CD4-positive, alpha-beta T cell treated with Interleukin-6 at 100 ng/mL for 8 hours (primary cell): ENCODE results near the gene PDE4D.
A peak's percentile ranks its signal among the peaks of the same experiment; 100 is the strongest.

Experiments used
- DNase-seq: peaks from one replicate; pipeline ENCODE4 v3.0.0-alpha.2; 2020; ENCODE audit warnings: mixed read lengths, low spot score

PDE4D gene

GRCh38 chr5:59173578-59173977 lies 719.9 kb downstream of the PDE4D start:
- no peak for DNase-seq

- DNase-seq, result no peak
These were observed 722.4 kb downstream of the PDE4D start for GRCh38 chr5:59171131-59171530.

DNA sequence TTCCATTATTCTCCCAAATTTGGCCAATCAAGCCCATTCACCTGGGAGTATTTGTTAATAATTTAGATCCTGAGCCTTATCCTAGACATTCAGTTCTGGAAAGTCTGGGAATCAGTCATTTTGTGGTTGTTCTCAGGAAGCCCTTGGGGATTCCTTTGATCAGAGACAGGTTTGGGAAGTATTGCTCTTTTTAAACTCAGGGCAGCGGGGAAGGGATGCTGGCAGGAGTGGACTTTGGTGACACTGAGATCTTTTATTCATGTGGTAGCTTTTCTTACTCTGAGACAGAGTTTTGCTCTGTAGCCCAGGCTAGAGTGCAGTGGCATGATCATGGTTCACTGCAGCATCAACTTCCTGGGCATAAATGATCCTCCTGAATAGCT lies 723.8 kb downstream of the PDE4D start:
- DNase-seq, result no peak

DNA sequence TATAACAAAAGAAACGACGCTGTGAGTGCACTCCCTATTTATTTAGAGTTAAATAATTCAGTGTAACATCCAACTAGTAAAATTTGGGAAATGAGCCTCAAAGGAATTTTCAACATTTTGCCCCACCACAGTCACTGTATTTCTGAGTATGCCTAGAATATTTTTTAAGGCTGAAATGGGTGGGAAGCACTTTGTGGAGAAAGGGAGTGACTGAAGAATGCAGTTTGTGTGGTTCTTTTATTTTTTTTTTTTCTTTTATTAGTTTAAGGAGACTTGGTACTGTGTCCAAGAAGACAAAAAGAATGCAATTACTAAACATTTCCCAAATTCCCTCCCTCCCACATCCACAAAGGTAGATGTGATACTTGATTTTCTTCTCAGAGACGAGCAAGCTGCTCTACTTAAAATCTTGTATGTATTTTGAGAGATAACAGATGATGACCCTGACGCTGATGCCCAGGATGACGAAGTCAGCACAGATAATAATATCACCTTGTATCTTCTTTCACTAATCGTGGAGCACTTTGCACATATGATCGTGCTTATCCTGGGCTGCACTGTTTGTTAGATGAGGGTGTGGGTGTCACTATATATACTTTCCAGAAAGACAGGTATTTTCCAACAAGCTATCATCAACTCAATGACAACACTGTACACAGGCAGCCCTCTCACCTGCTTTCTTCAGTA lies 724.3 kb downstream of the PDE4D start:
- no peak for DNase-seq

DNA sequence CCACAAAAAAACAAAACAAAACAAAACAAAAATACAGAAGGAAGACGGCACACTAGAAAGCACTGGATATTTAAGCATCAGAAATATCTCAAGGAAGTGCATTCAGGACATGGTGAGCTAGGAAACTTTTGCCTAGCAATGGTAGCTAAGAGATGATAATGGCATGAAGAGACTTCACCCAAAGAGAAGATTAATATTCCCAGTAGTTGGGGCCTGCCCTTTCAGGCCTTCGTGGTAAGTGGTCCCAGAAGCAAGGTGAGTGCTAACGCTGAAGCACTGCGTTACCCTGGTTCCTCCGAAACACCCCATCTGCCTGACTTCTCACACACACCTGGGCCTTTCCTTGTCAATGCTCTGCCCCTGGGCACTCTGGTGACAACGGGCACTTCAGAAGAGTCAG lies 725.5 kb downstream of the PDE4D start:
- no peak for DNase-seq

DNA sequence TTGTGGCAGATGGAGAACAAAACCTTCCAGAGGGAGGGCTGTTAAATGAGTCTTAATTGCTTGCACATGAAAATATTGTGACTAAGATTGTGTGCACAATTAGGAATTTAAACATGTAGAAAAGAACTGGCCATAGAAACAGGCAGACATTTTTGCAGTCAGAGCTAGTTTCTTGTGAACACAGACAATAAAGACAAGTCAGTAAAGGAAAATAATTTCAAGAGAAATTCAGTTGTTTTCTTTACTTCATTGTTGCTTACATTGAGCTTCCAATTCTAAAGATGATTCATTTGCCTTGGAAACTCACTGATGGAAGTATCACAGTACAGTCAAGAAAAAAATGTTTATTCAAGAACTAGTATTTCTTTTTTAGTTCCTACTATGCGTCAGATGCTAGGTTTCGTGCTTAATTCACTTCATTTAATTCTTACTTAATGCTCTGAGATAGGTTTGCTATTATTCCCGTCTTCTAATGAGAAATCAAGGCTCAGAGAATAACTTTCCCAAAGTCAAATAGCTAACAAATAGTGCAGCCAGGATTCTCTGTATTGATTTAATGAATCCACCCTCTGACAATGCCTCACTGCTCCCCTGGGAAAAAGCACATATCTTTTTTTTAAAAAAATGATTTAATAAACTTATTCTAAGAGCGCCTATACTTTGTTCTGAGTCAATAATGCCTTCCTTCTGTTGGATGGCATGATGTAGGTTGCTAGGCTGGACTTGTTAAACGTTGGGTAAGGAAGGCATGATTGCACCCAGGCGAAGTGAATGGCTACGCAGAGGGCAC lies 729.3 kb downstream of the PDE4D start:
- no peak for DNase-seq

DNA sequence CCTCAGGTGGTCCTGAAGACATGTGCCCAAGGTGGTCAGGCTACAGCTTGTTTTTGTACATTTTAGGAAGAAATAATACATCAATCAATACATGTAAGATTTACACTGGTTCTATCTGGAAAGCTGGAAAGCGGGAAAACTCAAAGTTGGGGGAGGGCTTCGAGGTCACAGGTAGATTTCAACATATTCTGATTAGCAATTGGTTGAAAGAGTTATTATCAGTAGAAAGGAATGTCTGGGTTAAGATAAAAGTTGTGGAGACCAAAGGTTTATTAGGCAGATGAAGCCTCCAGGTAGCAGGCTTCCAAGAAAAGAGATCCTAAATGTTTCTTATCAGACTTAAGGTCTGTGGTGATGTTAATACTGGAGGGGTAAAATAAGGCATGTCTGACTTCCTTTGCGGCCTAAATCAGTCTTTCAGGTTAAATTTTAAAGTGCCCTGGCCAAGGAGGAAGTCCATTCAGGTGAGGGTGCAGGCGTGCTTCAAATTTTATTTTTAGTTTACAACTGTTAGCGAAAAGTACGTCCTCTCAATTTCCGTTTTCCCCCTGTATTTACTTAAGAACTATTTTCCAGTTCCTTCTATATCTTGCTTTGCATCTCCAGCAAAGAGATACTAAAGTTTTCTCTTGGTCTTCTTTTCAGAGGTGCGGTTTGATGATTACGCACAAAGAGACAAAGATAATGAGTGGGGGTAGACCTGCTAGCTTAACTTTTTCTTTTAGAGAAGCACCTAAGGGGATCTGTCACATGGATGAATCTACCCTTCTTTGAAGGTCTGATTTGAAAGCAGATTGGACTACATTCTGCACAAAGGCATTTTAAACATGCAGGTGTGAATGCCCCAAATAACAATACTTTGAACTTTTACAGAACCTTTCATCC lies 732.1 kb downstream of the PDE4D start:
- DNase-seq, result peak; percentile 3

- DNase-seq, result no peak
These were observed 734.7 kb downstream of the PDE4D start for GRCh38 chr5:59158637-59159391.

GRCh38 chr5:59158165-59158564 lies 735.4 kb downstream of the PDE4D start:
- no peak for DNase-seq

GRCh38 chr5:59157068-59157467 lies 736.5 kb downstream of the PDE4D start:
- no peak for DNase-seq

- DNase-seq, result no peak
These were observed 740.8 kb downstream of the PDE4D start for GRCh38 chr5:59152701-59153245.

DNA sequence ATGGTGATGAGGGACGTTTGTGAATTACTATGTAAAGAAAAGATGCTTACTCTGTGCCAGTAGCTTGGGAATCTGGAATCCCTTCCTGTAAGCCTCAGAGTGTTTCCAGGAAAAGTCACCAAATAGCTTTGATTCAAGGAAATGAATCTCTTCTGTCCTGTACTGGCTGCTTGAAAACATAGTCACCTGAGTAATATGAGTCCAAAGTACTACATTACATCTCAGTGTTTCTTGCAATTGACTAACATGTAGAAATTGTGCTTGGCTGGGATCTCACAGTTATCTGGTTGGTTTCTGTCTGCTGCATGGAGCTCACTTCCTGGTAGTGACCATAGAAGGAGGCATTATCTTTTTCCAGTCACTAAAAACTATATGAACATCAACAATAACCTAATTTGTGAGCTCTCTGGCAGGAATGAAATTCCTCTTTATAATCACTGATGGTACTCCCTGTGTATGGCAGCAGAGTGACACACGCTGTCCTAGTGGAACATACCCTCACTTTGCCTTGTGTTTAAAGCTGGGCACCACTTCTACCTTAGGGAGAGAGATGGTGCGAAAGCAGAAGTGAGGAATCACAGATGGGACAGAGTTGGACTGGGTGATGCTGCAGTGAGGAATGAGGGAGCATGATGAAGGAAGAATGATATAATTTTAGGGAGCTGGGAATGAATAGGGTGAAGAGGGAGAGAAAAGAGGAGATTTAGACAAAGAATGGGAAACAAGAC lies 742.2 kb downstream of the PDE4D start:
- no peak for DNase-seq

GRCh38 chr5:59149827-59150226 lies 743.7 kb downstream of the PDE4D start:
- DNase-seq, result no peak

DNA sequence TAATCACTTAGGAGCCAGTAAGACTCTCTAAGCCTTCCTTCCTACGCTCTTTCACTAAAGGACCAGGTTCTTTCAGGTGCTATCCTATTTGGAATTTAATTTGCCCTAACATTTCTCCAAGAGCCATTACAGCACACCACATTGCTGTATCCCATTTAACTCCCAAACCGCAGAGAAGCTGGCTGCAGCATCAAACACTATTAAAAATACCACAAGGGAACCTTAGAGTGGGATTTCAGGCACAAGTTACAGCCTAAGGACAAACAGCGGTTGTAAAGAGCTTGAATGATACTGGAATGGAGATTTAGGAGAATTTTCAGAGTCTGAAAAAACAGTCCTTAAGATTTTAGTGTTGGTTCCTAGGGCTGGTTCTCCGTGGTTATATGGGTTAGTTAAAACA lies 744.3 kb downstream of the PDE4D start:
- no peak for DNase-seq

- peak; percentile 12 for DNase-seq
These were observed 746.8 kb downstream of the PDE4D start for GRCh38 chr5:59146729-59147128.

DNA sequence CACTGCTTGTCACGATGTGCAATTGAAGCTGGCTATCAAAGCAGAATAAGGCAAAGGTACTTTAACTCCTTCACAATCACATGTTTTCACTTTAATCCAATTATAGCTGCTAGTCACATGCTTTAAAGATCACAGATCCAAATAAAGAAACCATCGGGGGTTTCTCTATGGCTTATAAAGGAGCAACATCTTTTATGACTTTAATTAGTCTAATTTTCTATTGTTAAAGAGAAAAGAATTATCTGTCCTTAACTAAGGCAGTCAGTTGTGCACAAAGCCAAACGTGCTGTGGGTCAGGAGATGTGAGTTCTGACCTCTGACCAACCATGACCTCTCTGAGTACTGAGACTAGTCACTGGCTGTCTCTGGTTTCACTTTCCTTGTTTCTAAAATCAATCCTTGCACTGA lies 749.6 kb downstream of the PDE4D start:
- no peak for DNase-seq

DNA sequence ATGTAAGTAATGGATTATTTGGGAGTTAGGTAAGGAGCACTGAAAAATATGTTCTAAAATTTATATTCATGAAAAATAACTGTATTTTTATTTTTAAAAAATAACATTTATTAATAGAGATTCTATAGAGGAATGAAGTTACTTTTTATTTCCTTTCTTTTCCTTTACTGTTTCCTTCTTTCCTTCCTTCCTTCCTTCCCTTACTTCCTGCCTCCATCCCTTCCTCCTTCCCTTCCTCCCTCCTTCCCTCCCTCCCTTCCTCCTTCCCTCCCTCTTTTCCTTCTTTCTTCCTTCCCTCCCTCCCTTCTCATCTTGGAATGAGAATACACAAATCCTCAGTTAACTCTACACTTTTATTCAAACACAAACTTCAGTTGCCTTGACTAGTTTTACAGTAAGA lies 750.6 kb downstream of the PDE4D start:
- no peak for DNase-seq

- DNase-seq, result no peak
These were observed 751.4 kb downstream of the PDE4D start for GRCh38 chr5:59142138-59142537.

GRCh38 chr5:59140133-59140532 lies 753.4 kb downstream of the PDE4D start:
- no peak for DNase-seq

- no peak for DNase-seq
These were observed 753.8 kb downstream of the PDE4D start for GRCh38 chr5:59139695-59140094.

- DNase-seq, result no peak
These were observed 755.0 kb downstream of the PDE4D start for GRCh38 chr5:59138509-59138908.
